Neuronal stem cell (in vitro differentiated cells): Measurements from ENCODE around the gene MS4A8.
"Not testable (repeated sequence)": the region's sequence is repeated elsewhere in the genome, so short reads cannot be mapped to it uniquely, and the experiment has no call there.

Source experiments
- DNase-seq: peaks from one replicate; pipeline ENCODE4 v3.0.0-alpha.2; 2013; ENCODE audit warnings: low spot score
- H2AFZ ChIP-seq: one replicate; pipeline ENCODE4 v1.6.1; 2013; ENCODE audit warnings: mild to moderate bottlenecking, low read length, inconsistent platforms
- H2AK5ac ChIP-seq: 2 replicates; pipeline ENCODE4 v1.6.1; 2013; ENCODE audit warnings: low read depth, mild to moderate bottlenecking, inconsistent platforms, low read length, moderate library complexity, mixed read lengths
- H2BK120ac ChIP-seq: 2 replicates; pipeline ENCODE4 v1.6.1; 2013; ENCODE audit warnings: low read depth, mild to moderate bottlenecking, inconsistent platforms, low read length, moderate library complexity, mixed read lengths
- H2BK12ac ChIP-seq: one replicate; pipeline ENCODE4 v1.6.1; 2013; ENCODE audit warnings: low read length, inconsistent platforms
- H2BK15ac ChIP-seq: 2 replicates; pipeline ENCODE4 v1.6.1; 2013; ENCODE audit warnings: mild to moderate bottlenecking, low read length, inconsistent platforms, mixed read lengths
- H2BK5ac ChIP-seq: one replicate; pipeline ENCODE4 v1.6.1; 2013; ENCODE audit warnings: inconsistent platforms, mild to moderate bottlenecking, low read length, moderate library complexity
- H3K14ac ChIP-seq: one replicate; pipeline ENCODE4 v1.6.1; 2013; ENCODE audit warnings: low read length, inconsistent platforms
- H3K18ac ChIP-seq: 2 replicates; pipeline ENCODE4 v1.6.1; 2013; ENCODE audit warnings: low read length, inconsistent platforms
- H3K23ac ChIP-seq: 2 replicates; pipeline ENCODE4 v1.6.1; 2013; ENCODE audit warnings: low read depth, mild to moderate bottlenecking, mixed read lengths, low read length, inconsistent platforms; ENCODE audit not compliant: poor library complexity
- H3K27ac ChIP-seq: replicated peaks from 3 replicates; pipeline ENCODE4 v1.5.1; 2013; ENCODE audit warnings: low read length, inconsistent platforms
- H3K27me3 ChIP-seq, 3 experiments: 2 replicates each; pipeline ENCODE4 v1.6.1; 2013; ENCODE audit warnings: low read length in 3 of 3, mild to moderate bottlenecking in 2 of 3, inconsistent platforms in 1 of 3, low read depth in 1 of 3, mixed read lengths in 1 of 3, moderate library complexity in 1 of 3; ENCODE audit not compliant: control insufficient read depth in 3 of 3, insufficient read depth in 3 of 3
- H3K36me3 ChIP-seq, 2 donors: replicated peaks in 1 of 2; 2 replicates each; pipeline ENCODE4 v1.6.1; 2013; ENCODE audit warnings: low read length in 2 of 2; ENCODE audit not compliant: control insufficient read depth in 2 of 2, insufficient read depth in 2 of 2
- H3K4ac ChIP-seq: 2 replicates; pipeline ENCODE4 v1.6.1; 2013; ENCODE audit warnings: inconsistent platforms, mild to moderate bottlenecking, low read length, moderate library complexity
- H3K4me1 ChIP-seq, 2 donors: 1 replicate in 1 of 2; 2 replicates in 1 of 2; pipeline ENCODE4 v1.6.1; 2013; ENCODE audit warnings: low read length in 2 of 2, low read depth in 1 of 2; ENCODE audit not compliant: control insufficient read depth in 2 of 2, insufficient read depth in 1 of 2
- H3K4me2 ChIP-seq: one replicate; pipeline ENCODE4 v1.6.1; 2013; ENCODE audit warnings: mild to moderate bottlenecking, low read length, inconsistent platforms; ENCODE audit not compliant: insufficient read depth, poor library complexity, severe bottlenecking
- H3K4me3 ChIP-seq, 2 donors: 2 replicates each; pipeline ENCODE4 v1.5.1; 2013; ENCODE audit warnings: low read length in 2 of 2, mild to moderate bottlenecking in 2 of 2, inconsistent platforms in 1 of 2, moderate library complexity in 1 of 2
- H3K79me1 ChIP-seq: one replicate; pipeline ENCODE4 v1.6.1; 2013; ENCODE audit warnings: low read depth, mild to moderate bottlenecking, inconsistent platforms, low read length, moderate library complexity
- H3K9ac ChIP-seq: one replicate; pipeline ENCODE4 v1.6.1; 2013; ENCODE audit warnings: mild to moderate bottlenecking, low read depth, low read length, inconsistent platforms; ENCODE audit not compliant: poor library complexity
- H3K9me3 ChIP-seq, 2 donors: replicated peaks in 1 of 2; 2 replicates each; pipeline versions ENCODE3 to v1.6.1; 2013; ENCODE audit warnings: low read length in 2 of 2, mild to moderate bottlenecking in 2 of 2, inconsistent platforms in 1 of 2, low read depth in 1 of 2, mixed read lengths in 1 of 2, moderate library complexity in 1 of 2; ENCODE audit not compliant: control insufficient read depth in 2 of 2, insufficient read depth in 1 of 2
- H4K8ac ChIP-seq: one replicate; pipeline ENCODE4 v1.6.1; 2013; ENCODE audit warnings: low read depth, mild to moderate bottlenecking, inconsistent platforms, low read length, moderate library complexity
- H4K91ac ChIP-seq: one replicate; pipeline ENCODE4 v1.6.1; 2013; ENCODE audit warnings: low read length, low read depth, mild to moderate bottlenecking, inconsistent platforms; ENCODE audit not compliant: poor library complexity
- WGBS, 2 donors: extraction: QIAGEN DNeasy Blood & Tissue Kit; methylation state at CpG; one replicate each; pipeline ENCODE4 v1.1.7; 2013; ENCODE audit warnings: missing lambda C conversion rate in 2 of 2, mixed read lengths in 1 of 2; ENCODE audit not compliant: insufficient read length in 2 of 2, insufficient replicate concordance in 1 of 2; ENCODE audit errors: extremely low coverage in 2 of 2; 5-methylcytosine and 5-hydroxymethylcytosine counted together

The MS4A8 gene

GRCh38 chr11:60678231-60678630, 21.2 kb upstream of the MS4A8 start:
- not testable (repeated sequence) for H3K4ac ChIP-seq, H3K79me1 ChIP-seq, H2BK12ac ChIP-seq, H3K14ac ChIP-seq, H2AK5ac ChIP-seq, H3K27me3 ChIP-seq, H3K23ac ChIP-seq, H2AFZ ChIP-seq, H3K27ac ChIP-seq, H3K18ac ChIP-seq, H4K8ac ChIP-seq, H3K4me2 ChIP-seq, H3K4me3 ChIP-seq, H3K9ac ChIP-seq, DNase-seq, H3K9me3 ChIP-seq, H2BK120ac ChIP-seq, H3K36me3 ChIP-seq, H3K4me1 ChIP-seq, H2BK15ac ChIP-seq, H4K91ac ChIP-seq, H2BK5ac ChIP-seq
- no CpG with 5 or more reads among the region's 2 CpGs for WGBS, 2 donors

GRCh38 chr11:60679879-60680278, 19.5 kb upstream of the MS4A8 start:
- Histone ChIP-seq H2BK15ac (no peak overlapping the region), H3K23ac (no peak overlapping the region), H3K79me1 (no peaks in the 10 kb centered on the region), H2BK120ac (no peak overlapping the region), H3K18ac (no peak overlapping the region), H4K91ac (no peak overlapping the region), H2AFZ (no peak overlapping the region), H4K8ac (no peak overlapping the region), H3K9me3 (peaks cover 4 to 8% of the 10 kb centered on the region in 2 donors), H3K4me2 (no peak overlapping the region), H2AK5ac (no peak overlapping the region), H3K4me1 (no peaks in the 10 kb centered on the region), H2BK12ac (no peak overlapping the region), H3K4ac (no peak overlapping the region), H3K4me3 (no peak overlapping the region), H3K14ac (no peak overlapping the region), H2BK5ac (no peak overlapping the region), H3K36me3 (no peaks in the 10 kb centered on the region), H3K27me3 (no peaks in the 10 kb centered on the region), H3K27ac (no peak overlapping the region), H3K9ac (no peak overlapping the region)
- no peak for DNase-seq

GRCh38 chr11:60680455-60681119, 18.8 kb upstream of the MS4A8 start:
- no peaks in the 10 kb centered on the region for H3K79me1 ChIP-seq
- H2BK120ac ChIP-seq, result no peak overlapping the region
- H3K23ac ChIP-seq, result no peak overlapping the region
- H3K4me3 ChIP-seq, result no peak overlapping the region
- no peak overlapping the region for H4K8ac ChIP-seq
- H3K27ac ChIP-seq, result no peak overlapping the region
- no peak overlapping the region for H2AFZ ChIP-seq
- no peaks in the 10 kb centered on the region for H3K36me3 ChIP-seq
- no peak overlapping the region for H3K14ac ChIP-seq
- no peak overlapping the region for H3K9ac ChIP-seq
- H2BK12ac ChIP-seq, result no peak overlapping the region
- H4K91ac ChIP-seq, result no peak overlapping the region
- H3K27me3 ChIP-seq, result no peaks in the 10 kb centered on the region
- no peak overlapping the region for H2BK5ac ChIP-seq
- H3K4me1 ChIP-seq, result no peaks in the 10 kb centered on the region
- H3K18ac ChIP-seq, result no peak overlapping the region
- DNase-seq, result no peak
- H3K9me3 ChIP-seq, result peaks cover 4 to 8% of the 10 kb centered on the region in 2 donors
- H3K4ac ChIP-seq, result no peak overlapping the region
- H3K4me2 ChIP-seq, result no peak overlapping the region
- no CpG with 5 or more reads among the region's 3 CpGs for WGBS, 2 donors
- no peak overlapping the region for H2AK5ac ChIP-seq
- H2BK15ac ChIP-seq, result no peak overlapping the region

GRCh38 chr11:60684541-60684848, 14.9 kb upstream of the MS4A8 start:
- not testable (repeated sequence) for H3K4me2 ChIP-seq, H3K18ac ChIP-seq, H3K23ac ChIP-seq, H2AFZ ChIP-seq, H3K14ac ChIP-seq, DNase-seq, H3K27ac ChIP-seq, H3K27me3 ChIP-seq, H3K79me1 ChIP-seq, H3K36me3 ChIP-seq, H2BK15ac ChIP-seq, H2AK5ac ChIP-seq, H3K4ac ChIP-seq, H2BK120ac ChIP-seq, H3K9ac ChIP-seq, H3K4me3 ChIP-seq, H4K8ac ChIP-seq, H3K4me1 ChIP-seq, H2BK5ac ChIP-seq, H2BK12ac ChIP-seq, H3K9me3 ChIP-seq, H4K91ac ChIP-seq
- WGBS, 2 donors, result no CpG with 5 or more reads among the region's 2 CpGs
